Endothelial cell of umbilical vein (primary cell): Measurements from ENCODE around the gene TRIP13. TPM values are rescaled to one million over a fixed set of nuclear protein-coding genes. Genes with fewer than 3 reads are reported as not detected.

Experiments used
- BruUV-seq: library from RNA; stranded (reverse); fragments of 400-500 nt; replicated peaks from 2 replicates; lab custom pipeline; 2021; lab: Mats Ljungman, UMichigan
- CTCF ChIA-PET: fragments of 300-600, 350-600 bp; sonication (Branson Sonifier 250); formaldehyde crosslinking; loops from one replicate; lab custom pipeline; 2021; ENCODE audit warnings: antibody characterized with exemption, inconsistent platforms; lab: Charles Lee
- POLR2A ChIA-PET: fragments of 300-600, 350-600 bp; sonication (Branson Sonifier 250); formaldehyde crosslinking; loops from one replicate; lab custom pipeline; 2021; ENCODE audit warnings: antibody characterized with exemption, inconsistent platforms; lab: Charles Lee
- DNase-seq: peaks from one replicate; pipeline ENCODE4 v3.0.0-alpha.2; 2011; ENCODE audit warnings: low read depth, low spot score
- FAIRE-seq: peaks from 2 replicates; lab custom pipeline; 2011; peaks lifted over from hg19 to GRCh38; lab: Jason Lieb, UNC
- H2AFZ ChIP-seq: 2 replicates; pipeline ENCODE4 v1.6.0; 2012; ENCODE audit warnings: low read depth, low read length, control low read depth, inconsistent platforms
- H3K27ac ChIP-seq: 2 replicates; pipeline ENCODE4 v1.5.1; 2011; ENCODE audit warnings: low read depth, mild to moderate bottlenecking, control low read depth, low read length, moderate library complexity; ENCODE audit not compliant: insufficient read depth
- H3K27me3 ChIP-seq, 2 experiments: 2 replicates each; pipeline versions ENCODE4 v1.6.0 to v1.6.1; 2011; ENCODE audit warnings: low read length in 2 of 2, mixed read lengths in 1 of 2; ENCODE audit not compliant: control insufficient read depth in 2 of 2, insufficient read depth in 2 of 2
- H3K36me3 ChIP-seq, 2 experiments: 2 replicates in 1 of 2; 3 replicates in 1 of 2; pipeline ENCODE4 v1.5.1; 2011; ENCODE audit warnings: low read length in 2 of 2, mild to moderate bottlenecking in 1 of 2, moderate library complexity in 1 of 2; ENCODE audit not compliant: control insufficient read depth in 2 of 2, insufficient read depth in 2 of 2; ENCODE audit errors: extremely low read depth in 1 of 2
- H3K4me1 ChIP-seq: 3 replicates; pipeline ENCODE4 v1.5.1; 2011; ENCODE audit warnings: mild to moderate bottlenecking, low read length; ENCODE audit not compliant: control insufficient read depth, insufficient read depth; ENCODE audit errors: extremely low read depth
- H3K4me2 ChIP-seq: 2 replicates; pipeline ENCODE4 v1.6.1; 2011; ENCODE audit warnings: low read length, control low read depth, mixed read lengths; ENCODE audit not compliant: insufficient read depth
- H3K4me3 ChIP-seq, 3 experiments: fragments of 200-600 bp in 1 of 3; sonication (generic), shearing (Covaris generic) in 1 of 3; replicated peaks in 1 of 3; 2 replicates each; pipeline ENCODE4 v1.5.1; 2011 to 2016; ENCODE audit warnings: control low read depth in 3 of 3, low read length in 3 of 3, mild to moderate bottlenecking in 2 of 3, inconsistent platforms in 1 of 3, low read depth in 1 of 3, moderate library complexity in 1 of 3; ENCODE audit not compliant: insufficient read depth in 1 of 3
- H3K79me2 ChIP-seq: 2 replicates; pipeline ENCODE4 v1.6.0; 2012; ENCODE audit warnings: low read length, inconsistent platforms; ENCODE audit not compliant: control insufficient read depth, insufficient read depth
- H3K9ac ChIP-seq: replicated peaks from 2 replicates; pipeline ENCODE3; 2011; ENCODE audit warnings: low read length, control low read depth; ENCODE audit not compliant: insufficient read depth; ENCODE audit errors: extremely low read depth
- H3K9me1 ChIP-seq: replicated peaks from 3 replicates; pipeline ENCODE4 v1.6.0; 2011; ENCODE audit warnings: mild to moderate bottlenecking, low read length; ENCODE audit not compliant: control insufficient read depth, insufficient read depth; ENCODE audit errors: extremely low read depth
- H3K9me3 ChIP-seq: replicated peaks from 2 replicates; pipeline ENCODE4 v1.5.1; 2012; ENCODE audit warnings: low read length, inconsistent platforms; ENCODE audit not compliant: control insufficient read depth, insufficient read depth
- H4K20me1 ChIP-seq: replicated peaks from 2 replicates; pipeline ENCODE3; 2011; ENCODE audit warnings: mild to moderate bottlenecking, low read length; ENCODE audit not compliant: control insufficient read depth, insufficient read depth; ENCODE audit errors: extremely low read depth
- EZH2 ChIP-seq: IDR thresholded peaks from 2 replicates; pipeline ENCODE4 v1.6.1; 2012; ENCODE audit warnings: borderline replicate concordance, low read depth, mild to moderate bottlenecking, moderate library complexity, low read length, inconsistent platforms; ENCODE audit not compliant: severe bottlenecking
- FOS ChIP-seq: IDR thresholded peaks from 2 replicates; pipeline ENCODE4 v1.6.1; 2011; ENCODE audit warnings: mild to moderate bottlenecking, low read length, moderate library complexity, borderline replicate concordance; ENCODE audit not compliant: insufficient read depth
- GATA2 ChIP-seq: IDR thresholded peaks from 2 replicates; pipeline ENCODE4 v1.7.0; 2011; ENCODE audit warnings: low read depth, mild to moderate bottlenecking, moderate library complexity, mixed read lengths, low read length; ENCODE audit not compliant: insufficient read length, insufficient read depth
- JUN ChIP-seq: IDR thresholded peaks from 2 replicates; pipeline ENCODE4 v1.6.1; 2011; ENCODE audit warnings: borderline replicate concordance, low read depth; ENCODE audit not compliant: insufficient read length, insufficient read depth
- MYC ChIP-seq: IDR thresholded peaks from one replicate; pipeline ENCODE4 v1.6.1; 2011; ENCODE audit warnings: mild to moderate bottlenecking, low read depth, low read length
- POLR2A ChIP-seq: IDR thresholded peaks from 2 replicates; pipeline ENCODE4 v1.6.1; 2012; ENCODE audit warnings: low read depth, mild to moderate bottlenecking, control low read depth, low read length
- POLR2AphosphoS5 ChIP-seq: IDR thresholded peaks from 2 replicates; pipeline ENCODE4 v1.6.1; 2012; ENCODE audit warnings: low read depth, mild to moderate bottlenecking, control low read depth, low read length, moderate library complexity; ENCODE audit not compliant: insufficient read depth
- dilution Hi-C: fragments of 300-500 bp; cut with MboI; formaldehyde crosslinking; loops from one replicate; pipeline ENCODE4 v1.15.0; 2019; ENCODE audit warnings: low sequenced_read_pairs; ENCODE audit not compliant: extremely low pct_ligation_motif_present
- intact Hi-C: fragments of 100-400 bp; cut with micrococcal nuclease; formaldehyde crosslinking; loops from one replicate; pipeline ENCODE4 v1.10.0; 2022
- polyA plus RNA-seq, 4 experiments: library from polyadenylated mRNA; depleted of rRNA in 3 of 4; stranded (reverse) in 3 of 4; unstranded in 1 of 4; fragments of >200 nt; gene quantifications; 2 replicates each; pipeline versions ENCODE4 v1.2.1 to v1.2.3, GENCODE V29; 2011 to 2012; ENCODE audit warnings: missing spikeins in 1 of 4
- total RNA-seq: library from RNA; stranded (reverse); gene quantifications from 2 replicates; pipeline ENCODE4 v1.2.3, GENCODE V29; 2021
- TF ChIP-seq, protein P1 (sequence below), 2 donors: IDR thresholded peaks; 1 replicate in 1 of 2; 2 replicates in 1 of 2; pipeline ENCODE4 v1.5.1; 2011; ENCODE audit warnings: low read length in 2 of 2, mild to moderate bottlenecking in 2 of 2, moderate library complexity in 2 of 2, control low read depth in 1 of 2, inconsistent platforms in 1 of 2, low read depth in 1 of 2; ENCODE audit not compliant: insufficient read depth in 1 of 2; ENCODE audit errors: extremely low read depth in 1 of 2
- TF ChIP-seq, protein P2 (sequence below): IDR thresholded peaks from 2 replicates; pipeline ENCODE4 v1.6.1; 2011; ENCODE audit not compliant: insufficient read depth, insufficient read length

The TRIP13 gene
- total and polyA plus RNA-seq, 2 donors (not counting 3 experiments of a cell fraction or from before 2014, with no cell fraction given) = 17.4 to 39.0 TPM

DNA sequence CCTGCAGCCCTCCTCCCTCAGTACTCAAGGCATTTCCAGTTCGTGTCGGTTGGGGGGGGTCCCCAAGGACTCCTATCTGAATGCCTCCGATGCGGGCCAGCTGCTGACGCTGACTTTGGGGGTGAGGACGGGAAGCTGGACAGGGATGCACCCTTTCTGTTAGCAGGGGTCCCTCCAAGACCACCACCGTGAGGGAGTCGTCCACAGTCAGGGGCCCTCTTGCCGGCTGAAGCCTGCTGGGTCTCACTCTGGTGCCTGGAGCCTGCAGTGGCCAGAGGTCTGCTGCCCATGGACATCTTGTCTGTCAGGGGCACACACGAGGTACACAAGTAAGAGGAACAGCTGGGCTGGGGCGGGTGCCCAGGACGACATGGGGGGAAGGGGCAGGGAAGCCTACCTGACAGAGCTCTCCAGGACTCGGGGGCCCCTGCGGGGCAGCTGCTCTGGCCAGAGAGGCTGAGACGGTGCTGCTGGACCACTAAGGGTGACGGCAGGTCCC lies 32.8 kb upstream of the TRIP13 start:
- H3K9me3 ChIP-seq = no peaks in the 10 kb centered on the region
- H3K4me2 ChIP-seq = no peak overlapping the region
- no peak overlapping the region for H3K4me3 ChIP-seq
- no peak overlapping the region for H2AFZ ChIP-seq
- no peaks in the 10 kb centered on the region for H3K4me1 ChIP-seq
- no peaks in the 10 kb centered on the region for H4K20me1 ChIP-seq
- no peaks in the 10 kb centered on the region for H3K9me1 ChIP-seq
- POLR2A ChIA-PET = no interaction called here
- no peak for DNase-seq
- dilution Hi-C loops = no loop called here
- H3K9ac ChIP-seq = no peak overlapping the region
- intact Hi-C loops = no loop called here
- H3K36me3 ChIP-seq = peaks cover 0 to 16% of the 10 kb centered on the region in 2 experiments
- no peaks in the 10 kb centered on the region for H3K79me2 ChIP-seq
- H3K27ac ChIP-seq = no peak overlapping the region
- H3K27me3 ChIP-seq = no peaks in the 10 kb centered on the region
- CTCF ChIA-PET = no interaction called here
- BruUV-seq = no TSS peak
- TF ChIP-seq, protein P1, sequence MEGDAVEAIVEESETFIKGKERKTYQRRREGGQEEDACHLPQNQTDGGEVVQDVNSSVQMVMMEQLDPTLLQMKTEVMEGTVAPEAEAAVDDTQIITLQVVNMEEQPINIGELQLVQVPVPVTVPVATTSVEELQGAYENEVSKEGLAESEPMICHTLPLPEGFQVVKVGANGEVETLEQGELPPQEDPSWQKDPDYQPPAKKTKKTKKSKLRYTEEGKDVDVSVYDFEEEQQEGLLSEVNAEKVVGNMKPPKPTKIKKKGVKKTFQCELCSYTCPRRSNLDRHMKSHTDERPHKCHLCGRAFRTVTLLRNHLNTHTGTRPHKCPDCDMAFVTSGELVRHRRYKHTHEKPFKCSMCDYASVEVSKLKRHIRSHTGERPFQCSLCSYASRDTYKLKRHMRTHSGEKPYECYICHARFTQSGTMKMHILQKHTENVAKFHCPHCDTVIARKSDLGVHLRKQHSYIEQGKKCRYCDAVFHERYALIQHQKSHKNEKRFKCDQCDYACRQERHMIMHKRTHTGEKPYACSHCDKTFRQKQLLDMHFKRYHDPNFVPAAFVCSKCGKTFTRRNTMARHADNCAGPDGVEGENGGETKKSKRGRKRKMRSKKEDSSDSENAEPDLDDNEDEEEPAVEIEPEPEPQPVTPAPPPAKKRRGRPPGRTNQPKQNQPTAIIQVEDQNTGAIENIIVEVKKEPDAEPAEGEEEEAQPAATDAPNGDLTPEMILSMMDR (IDR thresholded peaks at IDR 0.05; ENCODE audit: extremely low read depth in 1 of 2, insufficient read depth in 1 of 2, low read depth in 1 of 2, low read length in 2 of 2) = no peak
- TF ChIP-seq EZH2 (no peak), GATA2 (no peak), FOS (no peak), JUN (no peak), MYC (no peak), POLR2A (no peak), POLR2AphosphoS5 (no peak)
- TF ChIP-seq, protein P2, sequence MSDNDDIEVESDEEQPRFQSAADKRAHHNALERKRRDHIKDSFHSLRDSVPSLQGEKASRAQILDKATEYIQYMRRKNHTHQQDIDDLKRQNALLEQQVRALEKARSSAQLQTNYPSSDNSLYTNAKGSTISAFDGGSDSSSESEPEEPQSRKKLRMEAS = no peak
- FAIRE-seq = no peak
